Fibroblast of the aortic adventitia (primary cell): ENCODE data around the gene CMTM3. TPM values are rescaled to one million over a fixed set of nuclear protein-coding genes. Genes with fewer than 3 reads are reported as not detected.

Source experiments
- DNase-seq: peaks from one replicate; pipeline ENCODE4 v3.0.0-alpha.2; 2010; ENCODE audit warnings: low read depth
- H3K4me3 ChIP-seq: 2 replicates; pipeline ENCODE4 v1.5.1; 2011; ENCODE audit warnings: low read depth, mild to moderate bottlenecking, control low read depth, low read length, moderate library complexity
- CTCF ChIP-seq: IDR thresholded peaks from 2 replicates; pipeline ENCODE4 v1.5.1; 2011; ENCODE audit warnings: mild to moderate bottlenecking, low read length, control low read depth, inconsistent platforms; ENCODE audit not compliant: insufficient read depth
- total RNA-seq: library from RNA; depleted of rRNA; stranded (reverse); fragments of >200 nt; gene quantifications from 2 replicates; pipeline ENCODE4 v1.2.3, GENCODE V29; 2012; ENCODE audit warnings: low replicate concordance

The CMTM3 gene
- total RNA-seq, 1 donor: 17.8 TPM

GRCh38 chr16:66617010-66617434 lies 12.5 kb downstream of the CMTM3 start:
- TF ChIP-seq CTCF: no peak
- no peak for DNase-seq
- no peak overlapping the region for H3K4me3 ChIP-seq

GRCh38 chr16:66617728-66618127 lies 13.2 kb downstream of the CMTM3 start:
- H3K4me3 ChIP-seq: no peak overlapping the region
- TF ChIP-seq CTCF: no peak
- no peak for DNase-seq

- no peak for TF ChIP-seq CTCF
- DNase-seq: peak; percentile 92
- no peak overlapping the region for H3K4me3 ChIP-seq
These were observed 14.3 kb downstream of the CMTM3 start for GRCh38 chr16:66618588-66619375.

GRCh38 chr16:66619534-66620428 lies 15.3 kb downstream of the CMTM3 start:
- TF ChIP-seq CTCF: no peak
- DNase-seq: peak; percentile 20
- H3K4me3 ChIP-seq: no peak overlapping the region

- no peak overlapping the region for H3K4me3 ChIP-seq
- no peak for TF ChIP-seq CTCF
- no peak for DNase-seq
These were observed 15.9 kb downstream of the CMTM3 start for GRCh38 chr16:66620429-66620795.

GRCh38 chr16:66621973-66622372 lies 17.5 kb downstream of the CMTM3 start:
- TF ChIP-seq CTCF: no peak
- DNase-seq: no peak
- H3K4me3 ChIP-seq: no peak overlapping the region
